IPS DF 4.7 (cell line): ENCODE measurements around the gene RNF220.
"Not testable (repeated sequence)": the region's sequence is repeated elsewhere in the genome, so short reads cannot be mapped to it uniquely, and the experiment has no call there.

Experiments used
- DNase-seq: peaks from one replicate; pipeline ENCODE4 v3.0.0-alpha.2; 2013; ENCODE audit warnings: low spot score; ENCODE audit errors: extremely low read depth

The RNF220 gene

GRCh38 chr1:44696789-44697345 is 291.8 kb downstream of the RNF220 start:
- DNase-seq, result no peak

DNA sequence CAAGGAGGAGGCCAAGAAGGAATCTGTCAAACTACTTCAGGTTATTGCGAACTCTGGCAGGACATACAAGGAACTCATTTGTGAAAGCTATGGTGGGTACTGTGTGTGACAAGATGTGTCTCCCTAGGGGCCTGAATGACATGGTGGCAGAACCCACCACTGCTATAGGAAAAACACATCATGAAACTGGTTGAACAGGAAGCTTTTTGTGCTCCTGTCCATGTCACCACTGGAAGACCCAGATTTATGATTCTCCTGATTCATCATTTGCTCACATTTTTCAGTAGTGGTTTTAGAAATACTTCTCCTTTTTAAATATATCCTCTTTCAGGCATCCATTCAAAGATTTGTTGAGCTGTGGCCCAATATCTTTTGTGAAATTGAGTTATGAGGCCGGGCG is 293.1 kb downstream of the RNF220 start:
- DNase-seq, result no peak

DNA sequence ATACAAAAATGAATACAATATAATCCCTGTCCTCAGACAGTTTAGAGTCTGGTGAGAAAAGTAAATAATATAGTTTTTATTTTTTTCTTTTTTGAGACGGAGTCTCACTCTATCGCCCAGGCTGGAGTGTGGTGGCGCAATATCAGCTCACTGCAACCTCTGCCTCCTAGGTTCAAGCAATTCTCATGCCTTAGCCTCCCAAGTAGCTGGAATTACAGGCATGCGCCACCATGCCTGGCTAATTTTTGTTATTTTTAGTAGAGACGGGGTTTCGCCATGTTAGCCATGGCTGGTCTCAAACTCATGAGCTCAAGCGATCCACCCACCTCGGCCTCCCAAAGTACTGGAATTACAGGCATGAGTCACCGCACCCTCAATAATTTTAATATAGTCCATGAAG is 294.3 kb downstream of the RNF220 start:
- not testable (repeated sequence) for DNase-seq

DNA sequence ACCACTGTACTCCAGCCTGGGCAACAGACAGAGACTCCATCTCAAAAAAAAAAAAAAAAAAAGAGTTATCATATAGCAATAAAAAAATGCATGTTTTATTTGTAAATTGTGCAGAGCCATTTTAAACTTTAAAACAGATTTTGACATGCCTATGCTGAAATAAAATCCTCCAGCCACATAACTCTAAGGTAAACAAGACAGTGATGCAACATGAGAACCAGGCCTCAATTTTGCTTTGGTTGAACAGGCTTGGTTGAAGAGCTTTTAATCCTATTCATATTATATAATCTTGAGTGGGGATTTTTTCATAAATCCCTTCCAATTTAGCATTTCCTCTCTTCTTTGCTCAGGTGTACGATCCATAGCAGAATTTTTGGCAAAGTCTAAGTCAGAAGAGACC is 295.5 kb downstream of the RNF220 start:
- DNase-seq, result no peak

DNA sequence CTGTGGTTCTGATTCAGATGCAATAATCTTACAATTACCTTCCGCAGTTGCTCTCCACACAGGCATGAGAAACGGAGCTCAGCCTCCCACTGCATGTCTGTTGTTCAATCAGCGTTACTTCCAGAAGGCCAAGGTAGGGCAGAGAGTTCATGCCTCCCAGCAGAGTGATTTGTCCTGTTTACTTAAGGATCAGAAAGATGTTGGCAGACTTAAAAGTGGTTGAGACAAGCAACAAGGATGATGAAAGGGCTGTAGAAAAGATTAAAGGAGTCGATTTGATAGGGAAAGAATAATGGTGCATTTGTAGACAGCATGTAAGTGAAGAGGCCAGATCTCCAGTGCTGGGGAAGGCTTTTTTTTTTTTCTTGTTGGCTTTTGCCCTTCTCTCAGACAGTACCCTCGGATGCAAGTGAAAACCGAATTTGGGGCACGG is 296.1 kb downstream of the RNF220 start:
- DNase-seq, result no peak
